ENCODE measurements around the gene PEPD.

The PEPD gene

DNA sequence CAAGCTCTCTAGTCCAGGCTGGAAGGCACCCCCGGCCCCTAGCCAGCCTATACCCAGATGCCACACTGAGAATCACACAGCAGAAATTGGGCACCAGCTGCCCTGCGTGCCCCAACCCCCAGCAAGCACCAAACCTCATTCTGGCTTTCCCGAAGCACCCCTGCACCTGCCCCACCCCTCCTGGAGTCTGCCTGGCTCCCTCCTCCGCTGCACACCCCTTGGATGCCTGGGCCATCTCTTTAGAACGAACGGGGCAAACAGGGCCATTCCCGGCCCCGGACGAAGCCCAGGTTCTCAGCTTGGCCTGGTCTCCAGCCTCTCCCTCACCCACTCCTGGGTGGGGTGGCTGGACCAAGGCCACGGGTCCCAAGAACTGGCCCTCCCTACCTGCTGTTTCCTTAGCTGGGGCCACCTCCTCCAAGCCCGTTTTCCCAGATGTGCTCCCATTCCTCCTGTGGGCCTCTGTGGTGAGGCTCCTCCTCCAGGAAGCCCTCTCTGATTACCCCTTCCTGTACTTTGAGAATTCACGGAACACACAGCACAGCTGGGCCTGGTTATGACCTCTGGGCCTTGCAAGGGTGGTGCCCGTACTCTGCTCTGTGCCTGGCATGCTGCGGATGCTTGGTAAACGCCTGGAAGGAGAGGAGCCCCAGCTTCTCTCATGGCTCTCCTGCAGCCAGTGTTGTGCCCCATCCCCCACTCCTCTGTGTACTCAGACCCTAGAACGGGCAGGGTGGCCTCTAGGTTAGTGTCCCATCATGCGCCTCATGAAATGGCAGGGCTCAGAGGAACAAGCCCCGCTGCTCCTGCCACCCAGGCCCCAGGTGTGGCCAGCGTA, 126.6 kb downstream of the PEPD start:
- DNase-seq (ENCODE audit: low read depth), result no peak

DNA sequence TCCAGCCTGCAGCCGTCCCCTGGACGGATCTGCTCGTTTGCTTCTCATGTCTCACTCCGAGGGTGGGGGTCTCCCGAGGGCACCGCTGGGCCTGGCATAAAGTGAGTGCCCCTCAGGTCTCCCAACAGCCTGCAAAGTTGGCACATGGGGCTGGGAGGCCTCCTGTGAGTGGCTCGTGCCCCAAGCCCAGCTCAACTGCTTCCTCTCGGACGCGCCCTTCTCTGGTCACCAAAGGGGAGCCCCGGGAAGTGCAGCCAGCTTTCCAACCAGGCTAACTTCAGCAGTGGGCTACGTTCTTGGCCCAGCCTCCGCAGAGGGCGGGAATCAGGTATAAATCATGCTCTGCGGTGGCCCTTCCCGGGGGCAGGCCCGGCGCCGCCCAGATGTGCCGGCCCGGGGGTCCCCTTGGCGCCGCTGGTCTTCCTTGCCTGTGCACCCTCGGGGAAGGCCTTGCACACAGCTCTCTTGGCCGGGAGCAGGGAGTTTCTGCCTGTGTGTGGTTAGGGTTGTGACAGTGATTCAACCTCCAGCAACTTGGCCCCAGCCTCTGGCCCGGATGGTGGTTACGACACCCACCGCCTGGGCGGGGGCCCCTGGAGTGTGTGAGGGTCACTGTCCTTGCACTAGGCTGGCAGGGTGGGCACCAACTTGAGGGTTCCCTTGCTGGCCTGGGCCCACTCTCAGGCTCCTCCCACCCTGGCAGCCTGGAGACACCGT, 127.4 kb downstream of the PEPD start:
- no peak for DNase-seq (ENCODE audit: low read depth)

DNA sequence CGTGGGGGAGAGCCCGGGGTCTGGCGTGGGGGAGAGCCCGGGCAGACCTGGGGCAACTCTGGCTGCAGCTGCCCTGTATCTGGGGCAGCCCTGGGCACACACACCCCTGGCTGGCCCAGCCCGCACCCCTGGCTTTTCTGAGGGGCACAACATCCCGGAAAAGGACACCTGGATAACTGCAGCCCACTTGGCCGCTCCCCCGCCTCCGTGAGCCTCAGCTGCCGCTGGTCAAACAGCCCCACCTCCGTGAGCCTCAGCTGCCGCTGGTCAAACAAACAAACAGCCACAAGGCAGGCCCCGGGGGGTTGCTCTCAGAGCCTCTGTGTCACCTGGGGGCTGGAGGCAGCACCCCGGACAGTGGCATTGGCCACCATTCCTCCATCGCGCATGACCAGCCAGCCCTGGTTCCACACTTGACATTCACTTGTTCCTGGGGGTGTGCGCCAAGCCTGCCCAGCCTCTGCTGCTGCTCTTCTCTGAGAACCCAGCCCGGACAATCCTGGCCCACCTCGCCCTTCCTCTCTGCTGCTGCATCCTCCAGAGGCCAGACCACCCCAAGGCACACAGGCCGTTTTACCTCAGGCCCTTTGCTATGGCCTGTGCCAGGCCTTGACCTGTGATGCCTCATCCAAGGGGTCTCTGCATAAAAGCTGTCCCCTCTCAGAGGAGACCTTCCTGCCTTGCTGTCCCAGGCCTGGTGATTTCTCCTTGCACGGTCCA, 128.1 kb downstream of the PEPD start:
- DNase-seq (ENCODE audit: low read depth), result no peak

DNA sequence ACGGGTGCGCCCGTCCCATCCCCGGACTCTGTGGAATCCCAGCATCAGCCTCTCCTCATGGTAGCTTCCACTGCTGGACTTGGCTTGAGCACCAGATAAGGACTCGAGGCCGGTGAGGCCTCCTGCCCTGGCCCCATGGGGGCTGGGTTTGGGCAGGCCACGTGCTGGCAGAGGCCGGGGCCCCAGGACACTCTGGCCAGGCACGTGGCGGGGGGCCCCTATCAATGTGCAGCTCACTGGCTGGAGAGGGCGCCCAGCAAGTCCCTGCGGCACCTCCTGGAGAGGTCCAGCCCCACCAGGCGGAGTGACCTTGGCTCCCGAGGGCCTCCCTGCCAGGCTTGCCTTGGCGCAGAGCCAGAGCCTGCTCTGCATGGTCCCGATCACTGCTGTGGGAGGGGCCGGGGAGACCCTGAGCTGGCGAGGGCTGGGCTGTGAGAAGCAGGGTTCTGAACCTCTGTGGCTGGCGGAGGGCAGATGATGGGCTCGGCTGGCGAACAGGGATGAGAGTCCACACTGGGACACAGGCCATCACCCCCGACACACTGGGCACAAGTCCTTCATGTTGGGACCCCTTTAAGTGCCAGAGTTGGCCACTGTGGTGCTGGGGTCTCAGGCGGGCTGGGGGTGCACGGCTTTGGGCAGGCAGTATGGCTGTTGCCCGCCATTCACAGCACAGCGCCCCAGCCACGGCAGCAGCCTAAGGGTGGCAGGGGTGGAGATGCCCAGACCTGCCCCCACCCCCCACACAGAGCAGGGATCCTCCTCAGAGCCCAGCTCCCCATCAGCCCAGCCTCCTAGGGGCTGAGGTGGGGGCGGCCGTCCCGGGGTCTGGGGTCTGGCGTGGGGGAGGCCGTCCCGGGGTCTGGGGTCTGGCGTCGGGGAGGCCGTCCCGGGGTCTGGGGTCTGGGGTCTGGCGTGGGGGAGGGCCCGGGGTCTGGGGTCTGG, 129.0 kb downstream of the PEPD start:
- no peak for DNase-seq (ENCODE audit: low read depth)

DNA sequence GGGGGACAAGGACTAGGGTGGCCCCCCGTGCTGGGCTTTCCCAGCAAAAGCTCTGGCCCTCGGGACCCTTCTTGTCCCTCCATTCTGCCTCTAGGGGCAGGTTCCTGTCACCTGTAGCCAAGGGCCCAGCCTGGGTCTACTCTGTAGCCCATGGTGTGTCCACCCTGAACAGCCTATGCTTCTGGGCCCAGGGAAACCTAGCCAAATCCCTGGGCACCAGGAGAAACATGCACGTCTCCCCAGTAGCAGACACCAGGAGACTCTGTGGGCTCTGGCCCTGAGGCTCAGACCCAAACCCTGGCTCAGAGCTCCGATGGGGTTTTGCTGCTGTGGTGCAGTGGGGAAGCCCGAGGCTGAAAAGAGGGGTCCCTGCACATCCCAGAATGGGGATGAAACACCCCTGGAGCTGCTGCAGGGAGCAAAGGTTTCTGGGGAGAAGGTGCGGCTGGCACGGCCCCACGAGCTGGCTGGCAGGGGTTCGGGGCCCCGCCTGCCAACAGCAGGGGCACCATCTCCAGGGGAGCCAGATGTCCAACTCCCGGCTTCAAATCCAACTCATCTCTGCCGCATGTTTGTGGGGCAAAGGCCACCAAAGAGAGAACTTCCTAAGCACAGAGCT, 129.9 kb downstream of the PEPD start:
- no peak for DNase-seq (ENCODE audit: low read depth)

DNA sequence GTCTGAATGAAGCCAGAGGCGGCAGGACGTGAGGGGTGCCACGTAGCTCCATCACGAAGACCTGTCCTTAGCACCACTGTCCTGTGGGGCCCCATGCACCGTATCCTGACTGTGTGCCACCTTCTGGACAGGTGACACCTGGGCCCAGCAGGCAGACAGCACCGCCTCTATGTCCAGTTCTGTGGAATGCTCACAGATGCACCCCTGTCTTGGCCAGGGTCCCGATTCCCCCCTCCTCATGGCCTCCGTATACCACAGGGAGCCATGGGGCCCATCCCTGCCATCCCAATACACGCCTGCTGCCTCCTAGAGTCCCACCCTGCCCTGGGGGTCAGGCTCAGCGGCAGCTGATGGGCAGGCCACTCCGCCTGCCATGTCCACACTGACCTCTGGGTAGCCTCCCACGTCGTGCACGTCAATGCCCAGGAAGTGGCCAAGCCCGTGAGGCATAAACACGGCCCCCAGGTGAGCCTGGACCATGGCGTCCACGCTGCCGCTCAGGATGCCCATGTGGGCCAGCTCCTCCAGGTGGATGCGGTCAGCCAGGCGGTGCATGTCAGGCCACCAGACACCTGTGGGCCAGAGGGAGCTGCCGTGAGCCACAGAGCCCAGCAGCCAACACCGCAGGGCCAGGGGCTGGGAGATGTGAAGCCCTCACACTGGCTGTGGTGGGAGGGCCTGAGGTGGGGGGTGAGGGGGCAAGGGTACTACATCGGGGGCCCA, 130.5 kb downstream of the PEPD start:
- DNase-seq (ENCODE audit: low read depth), result no peak

DNA sequence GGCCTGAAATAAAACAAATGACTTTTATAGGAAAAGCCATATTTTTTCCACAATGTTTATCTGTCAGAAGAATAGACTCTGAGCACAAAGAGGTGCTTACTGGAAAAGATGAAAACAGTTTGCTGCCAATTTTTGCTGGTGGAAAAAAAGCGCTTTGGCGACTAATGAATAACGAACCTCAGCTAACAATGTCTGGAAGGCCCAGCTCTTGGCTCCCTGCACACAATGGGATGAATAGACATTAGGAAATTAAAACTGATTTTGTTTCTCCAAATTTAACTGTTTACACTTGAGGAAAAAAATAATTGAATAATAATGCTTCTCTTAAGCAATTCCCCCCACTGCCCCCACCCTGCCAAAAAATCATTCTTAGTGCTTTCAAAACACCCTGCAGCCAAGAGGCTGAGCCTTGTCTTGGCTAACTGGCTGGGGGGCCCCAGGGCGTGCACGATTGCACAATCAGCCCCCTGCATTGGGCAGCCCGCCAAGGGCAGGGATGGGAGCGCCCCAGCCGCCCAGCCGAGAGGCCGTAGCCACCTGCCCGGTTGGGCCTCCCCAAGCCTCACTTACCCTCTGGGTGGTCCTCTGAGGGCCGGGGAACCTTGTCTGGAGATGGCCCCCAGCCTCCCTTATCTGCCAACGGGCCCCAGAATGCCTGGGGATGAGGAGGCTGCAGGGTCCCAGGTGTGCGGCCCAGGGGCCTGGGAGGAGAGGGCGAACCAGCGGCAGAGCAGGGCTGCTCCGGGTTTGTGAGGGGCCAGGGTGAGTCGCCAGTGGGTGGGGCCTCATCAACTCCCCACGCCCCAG, 131.3 kb downstream of the PEPD start:
- no peak for DNase-seq (ENCODE audit: low read depth)

DNA sequence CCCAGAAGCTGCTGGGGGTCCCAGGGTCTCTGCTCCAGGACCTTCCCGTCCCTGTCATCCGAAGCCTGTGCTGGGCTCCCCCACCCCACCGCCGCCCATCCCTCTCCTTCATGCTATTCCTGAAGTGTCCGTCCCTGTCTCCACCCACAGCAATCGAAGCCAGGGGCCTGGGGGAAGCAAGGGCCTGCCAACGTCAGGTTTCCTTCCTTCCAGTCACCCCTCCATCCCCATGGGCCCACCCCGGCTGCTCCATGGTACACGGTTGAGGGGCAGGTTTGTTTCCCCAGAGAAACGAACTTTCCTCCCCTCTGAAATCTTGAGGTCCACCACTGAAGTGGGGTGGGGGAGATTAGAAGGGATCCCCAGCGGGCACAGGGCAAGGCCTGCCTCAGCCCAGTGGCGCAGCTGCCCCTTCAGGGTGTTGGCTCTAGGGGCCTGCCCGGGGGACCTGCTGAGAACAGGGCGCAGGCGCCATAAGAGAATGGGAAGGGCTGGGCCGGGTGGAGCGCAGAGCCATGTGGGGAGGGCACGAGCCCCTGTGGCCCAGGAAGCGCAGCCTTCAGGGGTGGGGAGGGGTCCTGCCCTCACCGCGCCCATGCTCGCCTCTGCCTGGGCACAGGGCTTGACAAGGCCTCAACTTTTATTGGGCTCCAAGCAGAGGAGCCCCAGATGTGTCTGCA, 132.0 kb downstream of the PEPD start:
- no peak for DNase-seq (ENCODE audit: low read depth)

DNA sequence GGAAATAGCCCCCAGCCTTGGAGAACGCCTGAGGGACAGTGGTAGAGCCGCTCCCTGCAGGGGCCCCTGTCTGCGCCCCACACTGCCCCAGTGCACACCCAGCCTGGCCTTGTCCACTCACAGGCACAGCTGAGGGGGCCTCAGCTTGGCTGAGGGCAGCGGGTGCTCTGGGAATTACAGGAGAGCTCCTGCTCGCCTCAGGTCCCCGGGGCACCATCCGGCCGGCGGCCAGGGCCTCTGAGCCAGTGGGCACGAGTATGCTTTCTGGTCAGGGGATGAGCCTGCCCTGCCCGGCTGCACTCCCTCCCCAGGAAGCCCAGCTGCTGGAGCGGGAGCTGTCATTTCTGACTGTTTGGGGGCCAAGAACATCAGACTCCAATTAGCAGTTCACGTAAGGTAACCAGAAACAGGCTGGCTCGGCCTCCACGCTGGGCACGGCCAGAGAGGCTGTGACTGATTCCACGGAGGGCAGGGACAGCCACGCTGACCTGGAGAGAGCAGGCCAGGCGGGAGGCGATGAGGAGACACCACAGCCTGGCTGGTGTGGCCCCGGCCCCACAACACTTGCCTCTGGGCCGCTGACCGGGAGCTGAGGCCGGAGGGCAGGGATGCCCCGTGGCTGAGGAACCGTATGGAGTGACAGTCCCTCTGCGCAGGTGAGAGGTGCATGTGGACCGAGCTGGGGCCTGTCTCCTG, 132.7 kb downstream of the PEPD start:
- DNase-seq (ENCODE audit: low read depth), result no peak

DNA sequence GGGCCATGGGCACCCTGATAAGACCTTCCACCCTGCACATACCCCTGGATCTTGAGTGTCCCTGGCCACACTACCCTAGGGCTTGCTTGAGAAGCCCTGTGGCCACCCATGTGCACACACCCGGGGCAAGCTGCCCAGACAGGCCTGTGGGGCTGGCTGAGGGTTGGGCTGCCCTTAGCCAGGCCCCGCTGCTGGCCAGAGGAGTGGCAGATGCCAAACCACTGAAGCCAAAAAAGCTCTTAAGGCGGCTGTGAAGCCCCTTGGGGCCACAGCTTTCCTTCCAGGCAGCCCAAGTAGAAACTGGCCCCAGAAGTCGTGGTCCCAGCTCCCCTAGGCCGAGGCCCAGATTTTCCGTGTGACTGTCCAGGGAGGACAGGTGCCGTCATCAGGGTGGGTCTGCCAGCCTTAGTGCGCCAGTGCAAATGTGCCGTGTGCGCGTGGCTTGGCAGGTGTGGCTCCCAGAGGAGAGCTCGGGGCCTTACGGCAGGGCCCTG, 133.3 kb downstream of the PEPD start:
- no peak for DNase-seq (ENCODE audit: low read depth)

DNA sequence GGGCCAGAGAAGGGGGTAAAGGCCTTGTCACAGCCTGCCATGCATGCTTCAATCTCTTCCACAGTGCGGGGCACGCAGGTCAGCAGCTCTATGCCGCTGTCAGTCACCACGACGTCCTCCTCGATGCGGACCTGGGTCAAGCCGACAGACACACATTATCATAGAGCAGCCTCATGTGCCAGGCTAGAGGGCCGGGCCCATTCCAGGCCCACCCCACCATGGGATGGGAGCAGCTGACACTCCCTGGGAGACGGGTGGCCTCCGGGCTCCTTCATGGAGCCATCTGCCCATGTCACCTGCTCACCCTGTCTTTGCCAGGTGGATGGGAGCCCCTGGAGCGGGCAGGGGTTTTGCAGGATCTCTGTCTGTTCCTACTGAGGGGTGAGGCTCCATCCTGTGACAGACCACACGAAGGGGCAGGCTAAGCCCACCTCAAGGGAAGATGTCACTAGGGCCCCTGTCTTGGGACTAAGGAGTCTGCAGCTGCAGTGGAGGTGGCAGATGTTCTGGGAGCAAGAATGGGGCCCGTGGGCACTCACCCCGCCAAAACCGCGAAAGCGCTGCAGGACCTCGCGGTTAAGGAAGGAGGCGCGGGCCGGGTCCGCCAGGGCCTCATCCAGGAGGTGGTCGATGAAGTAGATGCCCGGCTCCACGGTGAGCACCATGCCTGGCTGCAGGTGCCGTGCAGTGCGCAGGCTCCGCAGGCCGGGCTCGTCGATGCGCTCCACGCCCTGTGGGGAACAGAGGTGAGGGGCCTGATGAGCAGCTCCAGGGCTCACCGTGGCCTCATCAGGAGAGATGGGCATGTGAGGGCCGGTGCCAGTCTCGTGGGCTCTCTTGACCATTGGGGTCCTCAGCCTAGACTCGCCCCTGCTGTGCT, 134.0 kb downstream of the PEPD start:
- no peak for DNase-seq (ENCODE audit: low read depth)

DNA sequence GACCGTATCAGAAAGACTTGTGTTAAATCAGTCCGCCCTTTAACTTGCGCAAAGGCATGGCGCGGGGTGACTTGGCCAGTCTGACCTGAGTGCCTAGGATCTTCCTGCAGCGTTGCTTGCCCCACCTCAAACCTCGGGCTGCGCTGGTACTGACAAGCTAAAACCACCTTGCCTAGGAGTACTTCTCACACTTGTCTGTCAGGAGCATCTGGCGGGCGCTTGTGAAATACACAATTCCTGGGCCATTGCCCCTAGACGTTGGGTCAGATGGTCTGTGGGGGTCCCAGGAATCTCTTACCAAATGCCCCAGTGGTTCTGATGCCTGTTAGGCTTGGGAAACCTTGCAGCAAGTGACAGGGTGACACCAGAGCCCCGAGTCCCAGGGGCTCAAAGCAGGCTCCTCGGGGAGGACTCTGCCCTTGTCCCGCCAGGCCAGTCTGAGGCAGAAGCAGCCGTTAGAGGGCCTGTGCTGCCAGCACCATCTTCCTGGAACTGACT, 135.2 kb downstream of the PEPD start:
- no peak for DNase-seq (ENCODE audit: low read depth)

DNA sequence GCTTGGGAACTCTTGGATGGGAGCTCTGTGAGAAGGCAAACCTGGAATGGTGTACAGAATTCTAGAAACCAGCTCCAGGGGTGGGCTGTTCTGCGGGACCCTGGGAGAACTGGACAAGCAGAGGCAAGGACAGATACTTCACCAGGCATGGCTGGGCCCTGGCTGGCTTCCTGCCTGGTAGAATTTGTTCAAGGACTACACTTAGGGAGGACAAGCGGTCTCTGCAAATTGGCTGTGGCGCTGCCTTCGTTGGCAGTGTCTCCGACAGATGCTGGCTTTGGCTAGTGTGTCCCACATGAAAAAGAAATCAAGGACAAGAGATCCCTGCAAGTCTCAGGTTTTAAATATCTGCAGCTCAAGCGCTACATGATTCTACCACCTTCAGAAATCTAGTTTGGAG, 135.6 kb downstream of the PEPD start:
- DNase-seq (ENCODE audit: low read depth), result no peak

DNA sequence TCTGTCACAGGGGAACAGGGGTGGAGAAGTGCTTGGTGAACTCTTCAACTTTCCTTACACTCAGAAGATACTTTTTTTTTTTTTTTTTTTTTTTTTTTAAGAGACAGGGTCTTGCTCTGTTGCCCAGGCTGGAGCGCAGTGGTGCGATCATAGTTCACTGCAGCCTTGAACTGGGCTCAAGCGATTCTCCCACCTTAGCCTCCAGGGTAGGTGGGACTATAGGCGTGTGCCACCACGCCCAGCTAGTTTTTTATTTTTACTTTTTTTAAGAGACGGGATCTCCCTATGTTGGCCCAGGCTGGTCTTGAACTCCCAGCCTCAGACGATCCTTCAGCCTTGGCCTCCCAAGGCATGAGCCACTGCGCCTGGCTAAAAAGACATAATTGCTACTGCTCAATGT, 136.6 kb downstream of the PEPD start:
- DNase-seq (ENCODE audit: low read depth), result no peak

DNA sequence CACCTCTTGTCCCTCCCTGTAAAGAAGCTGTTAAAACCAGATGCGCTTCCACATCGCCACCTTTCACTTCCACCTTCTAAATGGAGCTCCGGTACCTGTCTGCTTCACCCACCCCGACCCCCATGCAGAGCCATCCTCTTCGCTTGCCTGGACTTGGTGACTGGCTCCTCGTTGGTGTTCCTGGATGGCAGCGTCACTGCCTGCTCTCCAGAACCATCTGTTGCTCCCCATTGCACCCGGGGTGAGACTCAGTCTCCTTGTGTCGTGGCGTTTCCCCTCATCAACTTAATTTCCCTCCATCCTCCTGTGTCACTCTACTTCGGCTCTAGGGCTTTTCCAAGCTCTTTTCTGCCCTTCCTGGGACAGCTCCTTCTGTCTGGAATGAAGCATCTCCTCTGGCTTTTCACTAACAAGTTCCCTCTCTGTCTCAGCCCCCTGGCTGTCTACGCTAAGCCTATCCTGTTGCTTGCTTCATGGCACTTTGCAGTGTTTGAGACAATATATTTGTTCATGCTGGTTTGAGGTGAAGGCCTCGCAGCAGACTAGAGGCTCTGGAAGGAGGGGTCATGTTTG, 137.8 kb downstream of the PEPD start:
- DNase-seq (ENCODE audit: low read depth), result no peak

DNA sequence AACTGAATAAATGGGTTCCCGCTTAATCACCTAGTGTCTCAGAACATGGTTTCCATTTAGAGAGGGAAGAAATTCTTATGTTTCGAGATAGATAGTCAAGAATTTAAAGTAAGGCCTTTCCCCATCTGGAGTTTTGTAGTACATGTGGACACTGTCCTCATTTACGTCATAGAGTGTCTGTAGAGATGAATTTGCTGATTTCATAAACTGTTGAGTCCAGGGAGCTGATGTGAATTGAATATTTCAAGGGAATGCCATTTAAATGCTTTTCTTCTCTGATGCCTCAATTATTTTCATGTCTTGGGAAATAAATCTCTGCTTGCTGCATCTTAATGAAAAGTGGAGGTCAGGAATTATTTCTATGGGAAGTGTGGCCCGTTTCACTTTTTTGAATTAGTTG, 138.6 kb downstream of the PEPD start:
- DNase-seq (ENCODE audit: low read depth), result no peak

DNA sequence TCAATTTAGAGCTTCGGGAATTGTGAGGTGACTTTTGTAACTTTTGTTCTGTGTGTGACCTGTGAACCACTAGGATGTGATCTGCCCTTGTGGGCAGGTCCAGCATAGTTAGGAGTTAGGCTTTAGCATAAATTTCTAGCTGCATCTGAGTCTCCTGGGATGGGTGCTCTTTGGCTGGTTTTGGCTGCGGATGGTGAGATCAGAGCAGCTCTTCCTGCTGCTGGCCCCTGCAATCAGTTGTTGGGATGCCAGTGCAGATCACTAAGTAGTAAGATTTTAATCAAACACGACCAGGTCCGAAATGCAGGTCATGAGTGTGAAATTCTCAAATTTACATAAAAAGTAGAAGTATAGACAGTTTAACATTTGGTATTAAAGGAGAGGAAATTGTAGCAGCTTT, 139.6 kb downstream of the PEPD start:
- no peak for DNase-seq (ENCODE audit: low read depth)
